WTC11 (cell line): ENCODE data around the gene PRKCE.

Experiments used
- AR ChIP-seq: fragments of 250-450 bp; sonication (Bioruptor Pico); IDR thresholded peaks from 2 replicates; pipeline ENCODE4 v1.9.0; 2021; ENCODE audit warnings: mild to moderate bottlenecking
- CBFB ChIP-seq: sonication (generic); formaldehyde crosslinking; IDR thresholded peaks from 2 replicates; pipeline ENCODE4 v1.8.1; 2022; ENCODE audit warnings: mild to moderate bottlenecking, low read depth, missing genetic modification reagents
- CTCF ChIP-seq: fragments of 200-600 bp; IDR thresholded peaks from 2 replicates; pipeline ENCODE4 v1.8.0; 2022; ENCODE audit warnings: antibody characterized with exemption
- FOXK1 ChIP-seq: sonication (generic); formaldehyde crosslinking; IDR thresholded peaks from 2 replicates; pipeline ENCODE4 v1.8.0; 2022; ENCODE audit warnings: mild to moderate bottlenecking, moderate library complexity, missing genetic modification reagents
- FOXP1 ChIP-seq: sonication (generic); formaldehyde crosslinking; IDR thresholded peaks from 2 replicates; pipeline ENCODE4 v1.8.0; 2022; ENCODE audit warnings: missing genetic modification reagents, mild to moderate bottlenecking, moderate library complexity, borderline replicate concordance
- RELA ChIP-seq: sonication (generic); formaldehyde crosslinking; IDR thresholded peaks from 2 replicates; pipeline ENCODE4 v1.8.1; 2022; ENCODE audit warnings: missing genetic modification reagents, mild to moderate bottlenecking, borderline replicate concordance
- TEAD4 ChIP-seq: sonication (generic); formaldehyde crosslinking; IDR thresholded peaks from 2 replicates; pipeline ENCODE4 v1.8.0; 2022; ENCODE audit warnings: mild to moderate bottlenecking, missing genetic modification reagents
- USF1 ChIP-seq: sonication (generic); formaldehyde crosslinking; IDR thresholded peaks from 2 replicates; pipeline ENCODE4 v1.8.0; 2022; ENCODE audit warnings: mild to moderate bottlenecking, missing genetic modification reagents
- USF2 ChIP-seq: sonication (generic); formaldehyde crosslinking; IDR thresholded peaks from 2 replicates; pipeline ENCODE4 v1.8.1; 2023; ENCODE audit warnings: mild to moderate bottlenecking, missing genetic modification reagents, moderate library complexity
- ZNF121 ChIP-seq: sonication (generic); formaldehyde crosslinking; IDR thresholded peaks from 2 replicates; pipeline ENCODE4 v1.8.0; 2023; ENCODE audit warnings: missing genetic modification reagents

GRCh38 chr2:46195819-46196218 is 544.3 kb downstream of the PRKCE start:
- no peak for TF ChIP-seq RELA (CRISPR knock-in tag)
- no peak for TF ChIP-seq AR (CRISPR knock-in tag)
- no peak for TF ChIP-seq CTCF
- TF ChIP-seq TEAD4 (CRISPR knock-in tag) = no peak
- TF ChIP-seq FOXK1 (CRISPR knock-in tag) = no peak
- no peak for TF ChIP-seq FOXP1
- no peak for TF ChIP-seq USF2 (CRISPR knock-in tag)
- TF ChIP-seq CBFB (CRISPR knock-in tag) = no peak
- no peak for TF ChIP-seq USF1 (CRISPR knock-in tag)
- no peak for TF ChIP-seq ZNF121 (CRISPR knock-in tag)
